GM12801 (cell line): Measurements from ENCODE around the gene MS4A15.

Experiments used
- TF ChIP-seq, protein P1 (sequence below): IDR thresholded peaks from one replicate; pipeline ENCODE4 v1.5.1; 2011; ENCODE audit warnings: control low read depth; ENCODE audit not compliant: insufficient read length; ENCODE audit errors: extremely low read depth

Gene MS4A15, protein sequence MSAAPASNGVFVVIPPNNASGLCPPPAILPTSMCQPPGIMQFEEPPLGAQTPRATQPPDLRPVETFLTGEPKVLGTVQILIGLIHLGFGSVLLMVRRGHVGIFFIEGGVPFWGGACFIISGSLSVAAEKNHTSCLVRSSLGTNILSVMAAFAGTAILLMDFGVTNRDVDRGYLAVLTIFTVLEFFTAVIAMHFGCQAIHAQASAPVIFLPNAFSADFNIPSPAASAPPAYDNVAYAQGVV

DNA sequence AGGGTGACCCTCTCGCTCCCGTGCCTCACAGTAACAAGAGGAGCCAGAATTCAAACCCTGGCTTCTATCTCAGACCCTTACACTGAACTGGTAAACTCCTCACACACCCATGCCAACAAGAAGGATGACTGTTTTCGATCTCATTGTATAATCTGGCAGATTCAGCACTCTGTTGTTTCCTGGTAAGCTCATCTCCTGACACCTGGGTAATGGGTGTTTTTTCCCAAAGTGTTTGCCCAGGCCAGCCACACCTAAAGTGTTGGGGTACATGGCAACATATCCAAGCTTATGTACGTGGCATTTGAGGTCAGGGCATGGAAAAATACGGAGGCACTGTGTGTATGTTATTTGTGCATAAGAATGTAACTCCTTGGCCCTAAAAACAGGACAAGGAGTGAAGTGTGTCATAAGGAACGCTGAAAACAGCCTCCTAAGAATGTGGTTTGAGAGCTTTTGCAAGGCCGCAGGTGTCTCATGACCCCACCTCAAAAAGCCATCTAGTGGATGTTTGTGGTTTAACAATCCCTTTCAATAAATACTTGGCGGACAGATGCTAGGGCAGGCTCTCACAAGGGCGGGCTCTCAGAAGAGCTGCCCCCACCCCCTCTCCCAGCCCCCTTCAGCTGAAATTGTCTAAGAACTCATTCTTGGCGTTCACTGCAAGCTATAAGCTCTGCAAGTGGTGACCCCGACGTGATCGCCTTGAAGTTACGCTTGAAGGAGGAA lies at the start of gene MS4A15:
MS4A15 (plus strand) TSS at position 561 of the 726 bp plus-strand sequence. CDS start 6,867 bp downstream, outside the sequence.
- TF ChIP-seq, protein P1, sequence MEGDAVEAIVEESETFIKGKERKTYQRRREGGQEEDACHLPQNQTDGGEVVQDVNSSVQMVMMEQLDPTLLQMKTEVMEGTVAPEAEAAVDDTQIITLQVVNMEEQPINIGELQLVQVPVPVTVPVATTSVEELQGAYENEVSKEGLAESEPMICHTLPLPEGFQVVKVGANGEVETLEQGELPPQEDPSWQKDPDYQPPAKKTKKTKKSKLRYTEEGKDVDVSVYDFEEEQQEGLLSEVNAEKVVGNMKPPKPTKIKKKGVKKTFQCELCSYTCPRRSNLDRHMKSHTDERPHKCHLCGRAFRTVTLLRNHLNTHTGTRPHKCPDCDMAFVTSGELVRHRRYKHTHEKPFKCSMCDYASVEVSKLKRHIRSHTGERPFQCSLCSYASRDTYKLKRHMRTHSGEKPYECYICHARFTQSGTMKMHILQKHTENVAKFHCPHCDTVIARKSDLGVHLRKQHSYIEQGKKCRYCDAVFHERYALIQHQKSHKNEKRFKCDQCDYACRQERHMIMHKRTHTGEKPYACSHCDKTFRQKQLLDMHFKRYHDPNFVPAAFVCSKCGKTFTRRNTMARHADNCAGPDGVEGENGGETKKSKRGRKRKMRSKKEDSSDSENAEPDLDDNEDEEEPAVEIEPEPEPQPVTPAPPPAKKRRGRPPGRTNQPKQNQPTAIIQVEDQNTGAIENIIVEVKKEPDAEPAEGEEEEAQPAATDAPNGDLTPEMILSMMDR = no peak

DNA sequence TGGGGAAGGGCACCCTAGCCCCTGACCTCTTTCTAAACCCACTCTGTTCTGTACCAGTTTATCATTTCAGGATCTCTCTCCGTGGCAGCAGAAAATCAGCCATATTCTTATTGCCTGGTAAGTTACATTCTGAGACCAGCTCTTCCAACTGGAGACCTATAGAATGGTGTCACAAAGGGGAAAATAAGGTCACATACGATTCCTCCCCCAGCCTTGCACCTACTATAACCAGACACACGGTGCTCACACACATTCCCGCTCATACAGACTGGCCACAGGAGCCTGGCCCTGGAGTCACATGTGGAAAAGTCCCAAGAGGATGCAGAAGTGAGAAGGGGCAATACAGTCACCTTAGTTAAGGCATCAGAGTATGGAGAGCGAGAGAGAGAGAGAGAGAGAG lies 49.7 kb upstream of the MS4A15 start:
- TF ChIP-seq, protein P1 = no peak

GRCh38 chr11:60710482-60710881 lies 46.2 kb upstream of the MS4A15 start:
- TF ChIP-seq, protein P1 = no peak

- TF ChIP-seq, protein P1 = no peak
These were observed 45.4 kb upstream of the MS4A15 start for GRCh38 chr11:60711276-60711675.

DNA sequence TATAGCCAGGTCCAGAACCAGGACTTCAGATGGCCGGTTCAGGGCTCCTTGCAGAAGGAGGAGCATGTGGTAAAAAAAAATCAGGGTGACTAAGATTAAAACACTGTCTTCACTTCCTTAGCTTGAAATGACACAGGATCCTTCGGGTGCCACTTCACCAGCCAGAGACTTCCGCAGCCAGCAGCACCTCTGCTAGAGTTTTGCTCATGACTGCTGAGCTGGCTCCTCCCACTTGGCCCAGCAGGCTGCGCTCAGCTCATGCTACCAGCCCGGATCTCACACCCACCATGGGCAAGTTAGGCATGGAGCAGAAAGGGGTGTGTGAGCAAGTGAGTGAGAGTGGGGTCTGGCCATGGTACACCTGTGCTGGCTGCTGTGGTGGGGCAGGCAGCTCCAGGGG lies 38.7 kb upstream of the MS4A15 start:
- TF ChIP-seq, protein P1 = no peak

DNA sequence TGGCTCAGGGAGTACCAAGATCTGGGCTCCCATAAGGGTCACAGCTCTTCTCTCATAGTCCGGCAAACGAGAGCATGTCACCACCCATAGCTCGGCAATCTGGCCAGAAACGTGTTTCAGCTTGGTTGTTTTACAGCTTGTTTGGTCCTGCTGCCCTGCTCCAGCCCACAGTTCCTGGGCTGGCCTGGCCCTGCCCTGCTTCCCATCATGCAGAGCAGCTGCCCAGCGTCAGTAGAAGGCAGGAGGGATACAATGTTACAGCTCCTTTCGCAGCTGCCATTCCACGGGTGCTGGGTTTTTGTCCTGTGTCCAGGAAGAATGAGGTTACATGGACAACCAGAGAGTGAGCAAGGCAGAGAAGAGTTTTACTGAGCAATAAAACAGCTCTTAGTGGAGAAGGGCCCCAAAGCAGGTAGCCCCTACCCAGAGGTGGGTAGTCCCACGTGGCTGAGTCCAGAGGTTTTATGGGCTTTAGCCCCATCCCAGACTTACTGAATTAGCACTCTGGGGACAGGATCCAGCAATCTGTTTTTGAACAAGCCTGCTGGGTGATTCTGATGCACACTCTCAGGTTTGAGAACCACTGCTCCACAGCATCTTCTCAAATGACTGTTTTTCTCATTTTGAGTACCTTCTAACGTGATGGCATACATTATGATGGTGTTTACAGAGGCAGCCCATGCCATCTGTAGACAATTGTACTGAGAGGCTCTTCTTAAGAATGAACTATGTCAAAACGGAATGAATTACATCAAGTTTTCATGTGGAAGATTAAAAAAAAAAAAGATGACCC lies 37.9 kb upstream of the MS4A15 start:
- TF ChIP-seq, protein P1 = no peak

DNA sequence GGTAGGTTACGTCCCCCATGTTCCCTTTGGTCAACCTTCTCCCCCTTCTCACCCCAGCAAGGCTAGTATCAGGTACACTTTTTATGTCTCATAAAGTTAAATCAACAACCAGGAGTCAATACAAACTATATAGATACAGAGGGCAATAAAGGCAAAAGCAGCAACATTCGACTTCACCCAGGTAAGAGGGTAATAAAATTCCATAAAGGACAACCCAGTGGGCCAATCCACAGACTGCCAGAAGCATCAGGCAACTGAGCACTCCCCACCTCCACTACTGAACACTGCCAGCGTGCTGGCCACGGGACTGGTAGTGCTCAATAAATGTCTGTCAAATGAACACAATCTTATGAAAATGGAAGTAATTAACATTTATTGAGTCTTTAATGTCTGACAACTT lies 37.3 kb upstream of the MS4A15 start:
- TF ChIP-seq, protein P1 = no peak
